PC-9 (cell line): ENCODE measurements around the gene BRAF. TPM values are rescaled to one million over a fixed set of nuclear protein-coding genes. Genes with fewer than 3 reads are reported as not detected.
A peak's percentile ranks its signal among the peaks of the same experiment; 100 is the strongest.

Experiments
- BruUV-seq: library from RNA; stranded (reverse); fragments of 400-500 nt; replicated peaks from 2 replicates; lab custom pipeline; 2021; lab: Mats Ljungman, UMichigan
- CTCF ChIA-PET: fragments of 300-600 bp; sonication (Branson Sonifier 250); formaldehyde crosslinking; loops from one replicate; lab custom pipeline; 2022; ENCODE audit warnings: antibody characterized with exemption; lab: Charles Lee
- POLR2A ChIA-PET: fragments of 300-600 bp; sonication (Branson Sonifier 250); formaldehyde crosslinking; loops from one replicate; lab custom pipeline; 2022; ENCODE audit warnings: antibody characterized with exemption; ENCODE audit not compliant: unreplicated experiment; lab: Charles Lee
- DNase-seq, 2 experiments: peaks; one replicate each; pipeline versions ENCODE4 v3.0.0 to v3.0.0-alpha.2; 2015 to 2022; ENCODE audit warnings: mixed read lengths in 1 of 2
- H2AFZ ChIP-seq: fragments of 200-600 bp; sonication (generic); 2 replicates; pipeline ENCODE4 v1.8.1; 2017; ENCODE audit warnings: antibody characterized with exemption
- H3F3A ChIP-seq: fragments of 200-600 bp; sonication (generic); 2 replicates; pipeline ENCODE4 v1.8.1; 2017; ENCODE audit warnings: antibody characterized with exemption, mild to moderate bottlenecking, low read depth; ENCODE audit not compliant: insufficient read depth
- H3K27ac ChIP-seq: fragments of 200-600 bp; sonication (generic); 2 replicates; pipeline ENCODE4 v1.6.1; 2016; ENCODE audit warnings: mixed run types
- H3K27me3 ChIP-seq: fragments of 200-600 bp; sonication (generic); 2 replicates; pipeline ENCODE4 v1.6.1; 2016; ENCODE audit warnings: low read depth, mixed run types; ENCODE audit not compliant: insufficient read depth
- H3K36me3 ChIP-seq: fragments of 200-600 bp; sonication (generic); 2 replicates; pipeline ENCODE4 v1.6.1; 2016; ENCODE audit warnings: low read depth, mixed run types
- H3K4me1 ChIP-seq: fragments of 200-600 bp; sonication (generic); replicated peaks from 2 replicates; pipeline ENCODE4 v1.6.1; 2016; ENCODE audit warnings: mixed run types; ENCODE audit not compliant: insufficient read depth
- H3K4me2 ChIP-seq: fragments of 200-600 bp; sonication (generic); 2 replicates; pipeline ENCODE4 v1.6.1; 2017; ENCODE audit warnings: mixed run types
- H3K4me3 ChIP-seq: fragments of 200-600 bp; sonication (generic); 2 replicates; pipeline ENCODE4 v1.6.1; 2016; ENCODE audit warnings: mixed run types
- H3K79me2 ChIP-seq: fragments of 200-600 bp; sonication (generic); 2 replicates; pipeline ENCODE4 v1.6.1; 2017; ENCODE audit warnings: low read depth, mixed run types
- H3K9me2 ChIP-seq: fragments of 200-600 bp; sonication (generic); 2 replicates; pipeline ENCODE4 v1.8.1; 2017; ENCODE audit warnings: mild to moderate bottlenecking; ENCODE audit not compliant: insufficient read depth
- H3K9me3 ChIP-seq: fragments of 200-600 bp; sonication (generic); 2 replicates; pipeline ENCODE4 v1.8.1; 2016; ENCODE audit warnings: low read depth; ENCODE audit not compliant: insufficient read depth
- H4K20me1 ChIP-seq: fragments of 200-600 bp; sonication (generic); 2 replicates; pipeline ENCODE4 v1.8.1; 2017; ENCODE audit not compliant: insufficient read depth
- CTCF ChIP-seq: fragments of 200-600 bp; sonication (generic); conservative IDR thresholded peaks from 2 replicates; pipeline ENCODE4 v1.6.1; 2017; ENCODE audit warnings: mixed run types, antibody characterized with exemption, mild to moderate bottlenecking, moderate library complexity
- EZH2 ChIP-seq: fragments of 200-600 bp; sonication (generic); IDR thresholded peaks from 2 replicates; pipeline ENCODE4 v1.8.0; 2017; ENCODE audit warnings: antibody characterized with exemption, low read depth
- intact Hi-C: fragments of 100-400 bp; cut with micrococcal nuclease; formaldehyde crosslinking; loops from one replicate; pipeline ENCODE4 v1.10.0; 2022; ENCODE audit not compliant: unreplicated experiment
- total RNA-seq: library from RNA; stranded (reverse); gene quantifications from 2 replicates; pipeline ENCODE4 v1.2.3, GENCODE V29; 2021

BRAF gene
- total RNA-seq, 1 experiment from 2014 or later = 56.9 TPM

DNA sequence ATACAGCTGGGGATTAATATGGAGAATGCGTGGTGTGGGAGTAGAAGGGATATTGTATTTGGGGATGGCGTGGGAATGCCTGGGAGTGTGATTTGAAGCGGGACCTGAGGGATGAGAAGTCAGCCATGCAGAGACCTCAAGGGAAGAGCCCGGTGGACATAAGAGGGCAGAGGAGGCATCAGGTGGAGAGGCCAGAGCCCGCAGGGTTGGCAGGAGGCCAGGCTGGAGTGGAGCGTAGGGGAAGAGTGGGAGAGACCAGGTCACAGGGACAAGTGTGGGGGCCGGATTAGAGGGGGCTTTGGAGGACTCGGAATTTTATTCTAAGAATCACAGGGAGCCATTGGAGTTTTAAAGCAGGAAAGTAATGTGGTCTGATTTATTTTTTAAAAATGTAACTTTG, 226.3 kb downstream of the BRAF start:
- intact Hi-C loops = no loop called here
- Histone ChIP-seq H4K20me1 (peaks cover 8% of the 10 kb centered on the region; the same call in 1 of the 2 replicates), H3K4me3 (no peak overlapping the region; the same call in 1 of the 2 replicates), H3K4me2 (peak overlapping the region; percentile 90), H3K4me1 (peaks cover 15% of the 10 kb centered on the region), H3K27me3 (no peaks in the 10 kb centered on the region), H3K9me3 (no peaks in the 10 kb centered on the region), H3K27ac (no peak overlapping the region), H3K79me2 (peaks cover 50% of the 10 kb centered on the region), H2AFZ (no peak overlapping the region), H3K36me3 (0 out of 2 replicates have a peak, but pooled peaks cover 6% of the 10 kb centered on the region), H3F3A (no peaks in the 10 kb centered on the region; the same call in 1 of the 2 replicates), H3K9me2 (no peaks in the 10 kb centered on the region)
- ChIA-PET CTCF (no interaction called here), POLR2A (no interaction called here)
- DNase-seq = no peak
- BruUV-seq = no TSS peak
- TF ChIP-seq CTCF = no peak
- TF ChIP-seq EZH2 = no peak

- H3K27me3 ChIP-seq = no peaks in the 10 kb centered on the region
- ChIA-PET CTCF (no interaction called here), POLR2A (interaction anchor here (0.5 to 0.6 kb wide), 2 partner anchors 49 to 316 kb away, joined by 5 to 16 read pairs; no protein-coding TSS in a partner anchor)
- BruUV-seq = TSS peak; percentile 46
- peaks cover 50% of the 10 kb centered on the region for H3K79me2 ChIP-seq
- H2AFZ ChIP-seq = peak overlapping the region; percentile 94
- H3K4me2 ChIP-seq = peak overlapping the region; percentile 90
- intact Hi-C loops = loop anchor here (2.0 kb wide), 1 partner anchor 25 kb away; the partner anchor contains the start of gene ADCK2
- H3K4me1 ChIP-seq = peaks cover 15% of the 10 kb centered on the region
- peaks cover 8% of the 10 kb centered on the region; the same call in 1 of the 2 replicates for H4K20me1 ChIP-seq
- no peaks in the 10 kb centered on the region for H3K9me2 ChIP-seq
- DNase-seq = no peak
- H3K4me3 ChIP-seq = peak overlapping the region; percentile 96
- H3K36me3 ChIP-seq = 0 out of 2 replicates have a peak, but pooled peaks cover 6% of the 10 kb centered on the region
- H3K27ac ChIP-seq = peak overlapping the region; percentile 53
- H3K9me3 ChIP-seq = no peaks in the 10 kb centered on the region
- H3F3A ChIP-seq = peaks cover under 1% of the 10 kb centered on the region; the same call in 1 of the 2 replicates
- TF ChIP-seq EZH2 (no peak), CTCF (no peak)
Measured at GRCh38 chr7:140697447-140698143, 227.1 kb downstream of the BRAF start.

DNA sequence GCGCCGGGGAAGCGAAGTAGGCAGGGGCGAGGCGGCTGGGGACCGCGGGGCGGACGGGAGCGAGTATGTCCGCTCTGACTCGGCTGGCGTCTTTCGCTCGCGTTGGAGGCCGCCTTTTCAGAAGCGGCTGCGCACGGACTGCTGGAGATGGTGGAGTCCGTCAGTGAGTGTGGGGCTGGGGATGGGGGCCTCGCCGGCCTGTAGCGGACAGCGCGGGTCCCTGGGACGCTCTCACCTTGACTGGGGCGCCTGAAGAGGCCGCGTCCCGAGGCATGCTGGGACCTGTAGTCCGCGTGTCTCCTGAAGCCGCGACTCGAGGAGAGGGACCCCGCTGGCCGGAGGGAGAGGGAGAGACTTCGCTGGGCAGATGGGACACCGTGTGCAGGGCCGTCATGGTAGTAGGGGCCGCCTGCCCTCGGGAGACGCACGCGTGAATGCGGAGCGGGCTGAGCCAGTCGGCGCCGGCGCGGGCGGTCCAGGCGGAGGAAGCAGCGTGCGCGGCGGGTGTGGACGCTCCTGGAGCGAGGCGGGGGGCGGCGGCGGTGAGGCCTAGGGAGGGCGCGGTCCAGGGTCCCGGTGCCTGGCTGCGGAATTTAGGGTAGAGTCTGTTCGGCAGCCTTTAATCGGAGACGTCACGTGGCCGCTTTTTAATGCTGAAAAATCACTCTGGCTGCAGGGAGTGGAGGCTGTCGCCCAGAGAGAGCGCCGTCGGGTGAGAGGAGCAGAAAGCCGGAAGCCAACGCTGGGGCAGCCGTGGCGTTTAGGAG, 227.9 kb downstream of the BRAF start, which contains the start of gene NDUFB2:
NDUFB2 (plus strand) TSS at position 29 of the 767 bp plus-strand sequence; CDS start at position 66, 37 bp downstream.
- H3K4me3 ChIP-seq = peak within 1 kb of the TSS; percentile 96
- peaks cover 4% of the 10 kb centered on the region; the same call in 1 of the 2 replicates for H3F3A ChIP-seq
- DNase-seq = peak; percentile 60 to 91
- no peaks in the 10 kb centered on the region for H3K9me3 ChIP-seq
- H3K4me1 ChIP-seq = peaks cover 15% of the 10 kb centered on the region
- peak within 1 kb of the TSS; percentile 94 for H2AFZ ChIP-seq
- peak within 1 kb of the TSS; percentile 90 for H3K4me2 ChIP-seq
- H3K79me2 ChIP-seq = peaks cover 48% of the 10 kb centered on the region
- intact Hi-C loops = loop anchor here (1.0 to 2.0 kb wide), 2 partner anchors 24 to 179 kb away; partner anchors contain the start of gene ADCK2
- BruUV-seq = no TSS peak
- ChIA-PET POLR2A (interaction anchor here (0.6 kb wide), 1 partner anchor 947 kb away, joined by 24 read pairs; no protein-coding TSS in a partner anchor), CTCF (interaction anchor here (0.6 to 0.7 kb wide), 3 partner anchors 28 to 179 kb away, joined by 4 to 13 read pairs (median 9); no protein-coding TSS in a partner anchor)
- peak within 1 kb of the TSS; percentile 53 for H3K27ac ChIP-seq
- H3K27me3 ChIP-seq = no peaks in the 10 kb centered on the region
- 0 out of 2 replicates have a peak, but pooled peaks cover 6% of the 10 kb centered on the region for H3K36me3 ChIP-seq
- no peaks in the 10 kb centered on the region for H3K9me2 ChIP-seq
- no peak for TF ChIP-seq CTCF
- TF ChIP-seq EZH2 = no peak
- peaks cover 8% of the 10 kb centered on the region; the same call in 1 of the 2 replicates for H4K20me1 ChIP-seq
